Measurements from ENCODE around the gene GRIN1. TPM values are rescaled to one million over a fixed set of nuclear protein-coding genes. Genes with fewer than 3 reads are reported as not detected.

Gene GRIN1
- total RNA-seq, 2 experiments from 2014 or later: 0.06 to 0.15 TPM

- H3K4me3 ChIP-seq (ENCODE audit: low read depth, low read length, poor library complexity, severe bottlenecking): peak overlapping the region; percentile 40
- H4K20me1 ChIP-seq (ENCODE audit: insufficient read depth, low read length): no peaks in the 10 kb centered on the region
- no peak overlapping the region for H2AFZ ChIP-seq (ENCODE audit: low read length)
- H3K9me2 ChIP-seq (ENCODE audit: insufficient read depth, low read length): no peaks in the 10 kb centered on the region
- peak; percentile 95 for DNase-seq (ENCODE audit: low spot score)
- peaks cover 17% of the 10 kb centered on the region for H3K4me1 ChIP-seq (ENCODE audit: insufficient read depth, low read length, poor library complexity, severe bottlenecking)
- H3K27ac ChIP-seq (ENCODE audit: low read depth, low read length, poor library complexity, severe bottlenecking): peak overlapping the region; percentile 42
- H3K4me2 ChIP-seq (ENCODE audit: low read length): peak overlapping the region; percentile 55
- ChIA-PET CTCF (ENCODE audit: unreplicated experiment) (interaction anchor here (1.7 kb wide), 1 partner anchor 21 kb away, joined by 5 read pairs; no protein-coding TSS in a partner anchor), POLR2A (interaction anchor here (0.6 to 3.7 kb wide), 28 partner anchors 8 to 748 kb away, joined by 3 to 52 read pairs (median 5); partner anchors contain the start of gene SSNA1)
- H3K9me3 ChIP-seq (ENCODE audit: low read length): no peaks in the 10 kb centered on the region
- H3K79me2 ChIP-seq (ENCODE audit: insufficient read depth, low read depth, low read length): no peaks in the 10 kb centered on the region
- intact Hi-C loops (cut with micrococcal nuclease; ENCODE audit: unreplicated experiment): loop anchor here (1.0 to 10.0 kb wide), 6 partner anchors 22 to 606 kb away; partner anchors contain the start of genes ANAPC2, MAN1B1, NOTCH1 and SSNA1
- H3K36me3 ChIP-seq (ENCODE audit: insufficient read depth, low read length): no peaks in the 10 kb centered on the region
- TF ChIP-seq, protein P1, sequence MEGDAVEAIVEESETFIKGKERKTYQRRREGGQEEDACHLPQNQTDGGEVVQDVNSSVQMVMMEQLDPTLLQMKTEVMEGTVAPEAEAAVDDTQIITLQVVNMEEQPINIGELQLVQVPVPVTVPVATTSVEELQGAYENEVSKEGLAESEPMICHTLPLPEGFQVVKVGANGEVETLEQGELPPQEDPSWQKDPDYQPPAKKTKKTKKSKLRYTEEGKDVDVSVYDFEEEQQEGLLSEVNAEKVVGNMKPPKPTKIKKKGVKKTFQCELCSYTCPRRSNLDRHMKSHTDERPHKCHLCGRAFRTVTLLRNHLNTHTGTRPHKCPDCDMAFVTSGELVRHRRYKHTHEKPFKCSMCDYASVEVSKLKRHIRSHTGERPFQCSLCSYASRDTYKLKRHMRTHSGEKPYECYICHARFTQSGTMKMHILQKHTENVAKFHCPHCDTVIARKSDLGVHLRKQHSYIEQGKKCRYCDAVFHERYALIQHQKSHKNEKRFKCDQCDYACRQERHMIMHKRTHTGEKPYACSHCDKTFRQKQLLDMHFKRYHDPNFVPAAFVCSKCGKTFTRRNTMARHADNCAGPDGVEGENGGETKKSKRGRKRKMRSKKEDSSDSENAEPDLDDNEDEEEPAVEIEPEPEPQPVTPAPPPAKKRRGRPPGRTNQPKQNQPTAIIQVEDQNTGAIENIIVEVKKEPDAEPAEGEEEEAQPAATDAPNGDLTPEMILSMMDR (conservative IDR thresholded peaks at IDR 0.05; ENCODE audit: low read length): no peak
- no peak for TF ChIP-seq EZH2phosphoT487 (IDR thresholded peaks at IDR 0.05; ENCODE audit: borderline replicate concordance, low read depth, low read length)
- BruUV-seq (replicated peaks): no TSS peak
Observed at GRCh38 chr9:137150617-137151457, 11.9 kb downstream of the GRIN1 start.

GRCh38 chr9:137152844-137153405 lies 14.0 kb downstream of the GRIN1 start:
- BruUV-seq (replicated peaks): no TSS peak
- H3K36me3 ChIP-seq (ENCODE audit: insufficient read depth, low read length): no peaks in the 10 kb centered on the region
- no peak overlapping the region for H3K4me2 ChIP-seq (ENCODE audit: low read length)
- DNase-seq (ENCODE audit: low spot score): no peak
- H3K9me2 ChIP-seq (ENCODE audit: insufficient read depth, low read length): no peaks in the 10 kb centered on the region
- intact Hi-C loops (cut with micrococcal nuclease; ENCODE audit: unreplicated experiment): loop anchor here (5.0 to 10.0 kb wide), 2 partner anchors 36 to 608 kb away; partner anchors contain the start of gene NOTCH1
- no peaks in the 10 kb centered on the region for H4K20me1 ChIP-seq (ENCODE audit: insufficient read depth, low read length)
- H3K79me2 ChIP-seq (ENCODE audit: insufficient read depth, low read depth, low read length): no peaks in the 10 kb centered on the region
- TF ChIP-seq, protein P1 (conservative IDR thresholded peaks at IDR 0.05; ENCODE audit: low read length): no peak
- no peak for TF ChIP-seq EZH2phosphoT487 (IDR thresholded peaks at IDR 0.05; ENCODE audit: borderline replicate concordance, low read depth, low read length)
- H2AFZ ChIP-seq (ENCODE audit: low read length): no peak overlapping the region
- no peaks in the 10 kb centered on the region for H3K9me3 ChIP-seq (ENCODE audit: low read length)
- ChIA-PET CTCF (ENCODE audit: unreplicated experiment) (no interaction called here), POLR2A (no interaction called here)
- no peak overlapping the region for H3K4me3 ChIP-seq (ENCODE audit: low read depth, low read length, poor library complexity, severe bottlenecking)
- no peak overlapping the region for H3K27ac ChIP-seq (ENCODE audit: low read depth, low read length, poor library complexity, severe bottlenecking)
- H3K4me1 ChIP-seq (ENCODE audit: insufficient read depth, low read length, poor library complexity, severe bottlenecking): peaks cover 31% of the 10 kb centered on the region
